ENCODE data around the gene BLOC1S1.
"Not testable (repeated sequence)": the region's sequence is repeated elsewhere in the genome, so short reads cannot be mapped to it uniquely, and the experiment has no call there.

BLOC1S1 gene

DNA sequence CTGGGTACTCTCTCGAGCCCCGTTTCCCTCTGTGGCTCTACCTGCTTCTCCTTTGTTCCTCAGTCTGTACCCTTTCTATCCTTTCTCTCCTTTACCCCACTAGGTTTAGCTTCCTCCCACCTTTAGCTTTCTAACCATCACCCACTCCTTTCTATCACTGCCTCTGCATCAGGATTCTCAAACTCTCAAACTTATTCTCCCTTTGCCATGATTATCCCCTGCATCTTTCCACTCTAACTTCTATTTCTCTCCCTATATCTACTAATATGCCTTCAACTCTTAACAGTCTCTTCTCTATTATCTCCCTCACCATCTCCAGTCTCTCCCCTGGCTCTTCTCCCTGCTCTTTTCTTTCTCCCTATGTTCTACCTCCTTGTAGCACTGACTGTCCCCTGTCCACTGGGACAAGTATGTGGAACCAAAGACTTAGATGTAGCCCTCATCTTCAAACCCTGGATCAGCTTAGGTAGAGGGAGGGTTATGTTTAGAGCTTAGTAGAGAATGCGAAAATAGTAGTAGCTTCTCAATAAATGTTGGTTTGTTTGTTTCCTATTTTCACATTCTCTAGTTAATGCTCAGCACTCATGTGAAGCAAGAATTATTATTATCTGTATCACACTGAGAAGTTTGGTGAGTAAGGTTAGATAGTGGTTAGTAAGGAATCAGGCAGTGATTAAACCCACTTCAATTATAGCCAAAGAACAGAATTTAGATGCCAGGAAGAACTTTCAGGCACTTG, 30.5 kb downstream of the BLOC1S1 start:
- FAIRE-seq: no peak

DNA sequence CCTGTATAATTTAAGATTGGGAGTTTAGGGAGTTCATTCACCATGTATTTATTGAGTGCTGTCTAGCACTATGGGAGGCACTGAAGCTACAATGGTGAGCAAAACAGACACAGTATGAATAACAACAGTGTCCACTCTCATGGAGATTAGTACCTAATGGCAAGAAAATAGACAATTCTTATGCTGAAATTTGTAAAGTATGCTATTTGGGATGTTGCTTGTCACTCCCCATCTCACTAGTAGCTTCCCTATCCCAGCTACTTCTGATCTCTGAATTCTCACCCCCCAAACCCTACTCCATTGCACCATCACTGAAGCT, 31.0 kb downstream of the BLOC1S1 start:
- FAIRE-seq: no peak

DNA sequence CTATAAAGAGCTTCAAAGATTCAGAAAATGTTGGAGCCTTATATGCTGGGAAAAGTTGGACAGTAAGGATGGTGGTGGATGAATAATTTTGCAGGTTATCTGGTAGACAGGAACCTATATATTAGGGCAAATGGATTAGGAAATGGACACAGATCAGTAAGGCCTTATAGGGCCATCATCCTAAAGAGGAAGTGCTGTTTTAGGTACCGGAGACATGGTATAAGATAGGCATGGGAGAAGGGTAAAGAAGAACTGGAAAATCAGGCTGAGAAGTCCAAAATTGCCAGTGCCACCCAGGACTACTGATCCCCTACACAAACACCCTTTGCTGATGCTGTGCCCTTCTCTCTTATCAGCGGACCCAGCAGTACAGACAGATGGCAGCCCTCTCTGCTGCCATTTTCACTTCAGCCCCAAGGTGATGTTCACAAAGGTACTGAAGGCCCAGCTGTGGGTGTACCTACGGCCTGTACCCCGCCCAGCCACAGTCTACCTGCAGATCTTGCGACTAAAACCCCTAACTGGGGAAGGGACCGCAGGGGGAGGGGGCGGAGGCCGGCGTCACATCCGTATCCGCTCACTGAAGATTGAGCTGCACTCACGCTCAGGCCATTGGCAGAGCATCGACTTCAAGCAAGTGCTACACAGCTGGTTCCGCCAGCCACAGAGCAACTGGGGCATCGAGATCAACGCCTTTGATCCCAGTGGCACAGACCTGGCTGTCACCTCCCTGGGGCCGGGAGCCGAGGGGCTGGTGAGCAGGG, 32.6 kb downstream of the BLOC1S1 start:
- FAIRE-seq: no peak

DNA sequence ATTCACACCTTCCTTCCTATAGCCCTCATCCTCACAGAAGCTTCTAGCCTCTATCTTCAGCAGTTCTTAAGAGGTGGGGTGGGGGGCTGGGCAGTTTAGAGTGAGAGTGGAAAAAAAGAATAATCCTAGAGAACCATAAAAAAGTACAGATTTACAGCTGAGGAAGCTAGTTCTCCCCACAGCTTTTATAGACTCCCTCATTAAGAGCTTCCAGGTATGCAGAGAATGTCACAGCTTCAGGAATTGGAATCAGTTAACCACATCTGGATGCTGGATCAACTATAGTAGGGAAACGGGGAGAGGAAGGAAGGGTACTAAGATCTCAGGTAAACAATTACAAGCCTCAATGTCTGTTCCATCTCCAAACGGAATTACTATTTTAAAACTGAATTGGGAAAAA, 39.4 kb downstream of the BLOC1S1 start:
- no peak for FAIRE-seq

DNA sequence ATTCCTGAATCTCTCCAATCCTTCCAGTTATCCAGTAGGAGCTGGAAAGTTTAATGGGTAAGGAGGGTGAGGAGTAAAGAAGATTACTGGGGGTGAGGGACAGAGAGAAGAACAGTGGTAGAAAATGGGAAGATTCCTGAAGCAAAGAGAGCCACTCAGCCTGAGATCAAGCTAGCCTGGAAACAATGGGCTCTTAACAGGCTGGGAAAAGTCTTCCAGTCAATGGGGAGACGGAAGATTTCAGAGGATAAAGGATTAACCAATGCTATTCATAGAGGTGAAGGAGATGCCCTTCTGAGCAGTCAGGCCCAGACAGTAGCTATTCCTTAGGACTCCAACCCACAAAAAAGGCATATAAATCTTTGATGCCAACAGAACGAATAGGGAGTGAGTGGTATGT, 41.9 kb downstream of the BLOC1S1 start:
- FAIRE-seq: no peak

DNA sequence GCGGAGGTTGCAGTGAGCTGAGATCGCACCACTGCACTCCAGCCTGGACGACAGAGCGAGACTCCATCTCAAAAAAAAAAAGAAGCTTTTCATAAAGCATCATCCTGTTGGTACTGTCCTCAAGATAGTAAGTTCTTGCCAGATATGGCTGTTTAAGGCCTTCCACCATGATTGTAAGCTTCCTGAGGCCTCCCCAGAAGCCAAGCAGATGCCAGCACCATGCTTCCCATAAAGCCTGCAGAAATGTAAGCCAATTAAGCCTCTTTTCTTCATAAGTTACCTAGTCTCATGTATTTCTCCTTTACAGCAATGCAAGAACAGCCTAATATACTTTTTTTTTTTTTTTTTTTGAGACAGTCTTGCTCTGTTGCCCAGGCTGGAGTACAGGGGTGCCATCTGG, 42.7 kb downstream of the BLOC1S1 start:
- FAIRE-seq: not testable (repeated sequence)

DNA sequence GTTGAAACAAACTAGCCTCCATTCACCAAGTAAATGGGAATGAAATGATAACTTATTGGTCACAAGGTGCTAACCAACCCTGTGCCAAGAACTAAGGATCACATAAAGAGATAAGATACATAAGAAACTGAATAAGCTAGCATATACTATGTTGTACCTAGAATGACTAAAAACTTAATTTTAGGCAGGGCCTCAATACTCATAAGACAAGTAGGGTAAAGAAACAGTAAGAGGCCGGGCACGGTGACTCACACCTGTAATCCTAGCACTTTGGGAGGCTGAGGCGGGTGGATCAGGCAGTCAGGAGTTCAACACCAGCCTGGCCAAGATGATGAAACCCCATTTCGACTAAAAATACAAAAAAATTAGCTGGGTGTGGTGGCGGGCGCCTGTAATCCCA, 44.8 kb downstream of the BLOC1S1 start:
- no peak for FAIRE-seq

DNA sequence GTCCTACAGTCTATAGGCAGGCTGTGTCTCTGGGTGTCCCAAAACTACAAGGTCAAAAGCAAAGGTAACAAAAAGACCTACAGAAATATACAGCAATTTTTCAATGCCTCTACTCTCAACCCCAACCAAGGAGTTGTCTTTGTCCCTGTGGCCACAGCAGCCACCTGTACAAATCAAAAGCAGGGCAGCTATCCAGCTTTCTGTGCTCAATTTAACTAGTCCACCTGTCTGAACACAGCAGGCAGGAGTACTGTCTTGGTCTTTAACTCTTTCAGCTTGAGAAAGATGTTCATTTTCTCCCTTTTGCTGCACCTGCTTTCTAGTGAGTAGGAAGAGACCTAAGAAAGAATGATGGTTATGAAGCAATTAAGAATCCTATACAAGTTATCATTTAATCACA, 46.8 kb downstream of the BLOC1S1 start:
- FAIRE-seq: no peak

DNA sequence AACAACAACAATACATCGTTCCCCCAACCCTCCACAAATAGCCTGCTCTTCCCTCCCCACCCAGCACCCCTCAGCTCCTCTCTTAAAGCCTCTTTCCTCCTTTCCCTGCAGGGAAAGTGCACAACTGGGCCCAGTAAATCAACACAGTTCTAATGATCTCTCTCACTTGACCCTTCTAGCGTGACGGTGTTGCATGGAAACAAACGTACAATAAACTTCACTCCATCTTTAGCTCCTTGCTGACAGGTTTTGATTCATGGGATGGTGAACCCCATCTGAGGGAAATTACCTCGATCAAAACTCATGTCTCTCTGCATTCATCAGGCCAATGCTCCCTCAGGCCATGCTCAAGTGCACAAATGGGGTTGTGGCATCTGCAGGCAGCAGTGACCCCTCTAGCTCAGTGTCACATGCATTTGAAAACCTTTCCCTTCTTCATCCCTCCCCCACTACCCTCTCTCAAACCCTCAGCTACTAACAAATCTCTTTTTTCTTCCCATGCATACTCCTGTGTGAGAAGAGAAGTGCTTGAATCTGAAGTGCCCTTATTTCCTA, 50.0 kb downstream of the BLOC1S1 start:
- no peak for FAIRE-seq

DNA sequence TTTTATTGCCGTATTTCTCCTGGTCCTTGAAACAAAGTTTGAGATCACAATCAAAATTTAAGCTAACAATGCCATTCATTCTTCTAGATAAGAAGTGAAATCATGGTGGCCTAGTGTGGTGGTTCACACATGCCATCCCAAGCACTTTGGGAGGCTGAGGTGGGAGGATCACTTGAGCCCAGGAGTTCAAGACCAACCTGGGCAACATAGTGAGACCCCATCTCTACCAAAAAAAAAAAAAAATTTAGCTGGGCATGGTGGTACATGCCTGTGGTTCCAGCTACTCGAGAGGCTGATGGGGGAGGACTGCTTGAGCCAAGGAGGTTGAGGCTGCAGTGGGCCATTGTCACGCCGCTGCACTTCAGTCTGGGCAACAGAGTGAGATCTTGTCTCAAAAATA, 51.3 kb downstream of the BLOC1S1 start:
- no peak for FAIRE-seq

Data from A204.1 (cell line).